ENCODE data around the gene KIF26B.

Gene KIF26B

GRCh38 chr1:245365095-245366020 lies 210.6 kb downstream of the KIF26B start:
- DNase-seq = no peak

- no peak for DNase-seq
Measured at GRCh38 chr1:245366886-245367285, 212.1 kb downstream of the KIF26B start.

- DNase-seq = no peak
Measured at GRCh38 chr1:245370175-245370825, 215.5 kb downstream of the KIF26B start.

GRCh38 chr1:245370905-245371581 lies 216.3 kb downstream of the KIF26B start:
- DNase-seq = no peak

GRCh38 chr1:245373131-245373530 lies 218.3 kb downstream of the KIF26B start:
- DNase-seq = no peak

- DNase-seq = no peak
Measured at GRCh38 chr1:245375789-245376460, 221.1 kb downstream of the KIF26B start.

GRCh38 chr1:245377854-245378253 lies 223.1 kb downstream of the KIF26B start:
- no peak for DNase-seq

GRCh38 chr1:245378311-245378722 lies 223.5 kb downstream of the KIF26B start:
- no peak for DNase-seq

- no peak for DNase-seq
Measured at GRCh38 chr1:245378745-245379144, 224.0 kb downstream of the KIF26B start.

GRCh38 chr1:245380790-245381535 lies 226.2 kb downstream of the KIF26B start:
- no peak for DNase-seq

- DNase-seq = no peak
Measured at GRCh38 chr1:245382981-245383380, 228.2 kb downstream of the KIF26B start.

GRCh38 chr1:245383396-245384330 lies 228.9 kb downstream of the KIF26B start:
- no peak for DNase-seq

GRCh38 chr1:245386297-245386971 lies 231.6 kb downstream of the KIF26B start:
- DNase-seq = no peak

- DNase-seq = no peak
Measured at GRCh38 chr1:245388687-245389086, 233.9 kb downstream of the KIF26B start.

- no peak for DNase-seq
Measured at GRCh38 chr1:245389873-245390272, 235.1 kb downstream of the KIF26B start.

- no peak for DNase-seq
Measured at GRCh38 chr1:245390975-245391374, 236.2 kb downstream of the KIF26B start.

- DNase-seq = no peak
Measured at GRCh38 chr1:245393694-245394093, 238.9 kb downstream of the KIF26B start.

GRCh38 chr1:245395680-245396079 lies 240.9 kb downstream of the KIF26B start:
- DNase-seq = no peak

GRCh38 chr1:245396615-245397014 lies 241.8 kb downstream of the KIF26B start:
- no peak for DNase-seq

GRCh38 chr1:245397771-245398170 lies 243.0 kb downstream of the KIF26B start:
- DNase-seq = no peak

Data from activated naive CD4-positive, alpha-beta T cell (primary cell).